ENCODE data around the gene MSH5.
A peak's percentile ranks its signal among the peaks of the same experiment; 100 is the strongest.

Gene MSH5

DNA sequence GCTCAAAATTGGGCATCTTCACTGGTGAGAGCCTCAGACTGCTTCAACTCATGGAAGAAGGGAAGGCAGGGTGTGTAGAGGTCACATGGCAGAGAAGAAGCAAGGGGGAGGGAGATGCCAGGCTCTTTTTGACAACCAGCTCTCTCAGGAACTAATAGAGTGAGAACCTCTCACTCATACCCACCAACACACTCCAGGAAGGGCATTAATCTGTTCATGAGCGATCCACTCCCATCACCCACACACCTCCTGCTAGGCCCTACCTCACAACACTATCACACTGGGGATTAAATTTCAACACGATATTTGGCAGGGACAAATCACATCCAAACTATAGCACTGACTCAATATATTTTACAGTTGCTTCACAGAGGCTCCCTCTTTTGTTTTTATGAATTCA is 2.0 kb downstream of the MSH5 start:
- no peak for TF ChIP-seq CTCF (IDR thresholded peaks at IDR 0.05; ENCODE audit: low read depth, low read length)
- H3K4me3 ChIP-seq (ENCODE audit: low read depth, low read length), result no peak overlapping the region
- DNase-seq (ENCODE audit: low read depth, low spot score), result no peak
- in situ Hi-C loops (cut with HindIII; ENCODE audit: low sequenced_read_pairs), result no loop called here

GRCh38 chr6:31742894-31743293 is 3.1 kb downstream of the MSH5 start:
- H3K4me3 ChIP-seq (ENCODE audit: low read depth, low read length), result no peak overlapping the region
- no peak for DNase-seq (ENCODE audit: low read depth, low spot score)
- TF ChIP-seq CTCF (IDR thresholded peaks at IDR 0.05; ENCODE audit: low read depth, low read length), result no peak
- in situ Hi-C loops (cut with HindIII; ENCODE audit: low sequenced_read_pairs), result no loop called here

DNA sequence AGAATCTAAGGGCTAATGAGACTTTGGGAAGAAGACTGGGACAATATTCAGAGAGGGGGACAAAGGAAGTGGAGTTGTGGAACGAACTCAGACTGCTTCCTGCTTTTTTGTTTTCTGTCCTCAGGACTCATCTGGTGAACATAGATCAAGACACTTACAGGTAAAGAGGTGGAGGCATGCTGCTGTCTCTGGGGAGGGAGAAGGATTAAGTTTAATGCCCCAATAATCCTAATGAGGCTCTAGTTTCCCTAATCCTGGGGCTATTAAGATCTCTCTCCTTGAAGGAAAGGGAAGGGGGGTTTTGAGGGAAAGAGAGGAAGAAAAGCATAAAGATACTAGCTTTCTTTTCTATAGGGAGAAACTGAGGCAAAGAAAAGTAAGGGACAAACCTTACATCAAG is 4.6 kb downstream of the MSH5 start:
- H3K4me3 ChIP-seq (ENCODE audit: low read depth, low read length), result no peak overlapping the region
- TF ChIP-seq CTCF (IDR thresholded peaks at IDR 0.05; ENCODE audit: low read depth, low read length), result no peak
- no peak for DNase-seq (ENCODE audit: low read depth, low spot score)
- in situ Hi-C loops (cut with HindIII; ENCODE audit: low sequenced_read_pairs), result no loop called here

DNA sequence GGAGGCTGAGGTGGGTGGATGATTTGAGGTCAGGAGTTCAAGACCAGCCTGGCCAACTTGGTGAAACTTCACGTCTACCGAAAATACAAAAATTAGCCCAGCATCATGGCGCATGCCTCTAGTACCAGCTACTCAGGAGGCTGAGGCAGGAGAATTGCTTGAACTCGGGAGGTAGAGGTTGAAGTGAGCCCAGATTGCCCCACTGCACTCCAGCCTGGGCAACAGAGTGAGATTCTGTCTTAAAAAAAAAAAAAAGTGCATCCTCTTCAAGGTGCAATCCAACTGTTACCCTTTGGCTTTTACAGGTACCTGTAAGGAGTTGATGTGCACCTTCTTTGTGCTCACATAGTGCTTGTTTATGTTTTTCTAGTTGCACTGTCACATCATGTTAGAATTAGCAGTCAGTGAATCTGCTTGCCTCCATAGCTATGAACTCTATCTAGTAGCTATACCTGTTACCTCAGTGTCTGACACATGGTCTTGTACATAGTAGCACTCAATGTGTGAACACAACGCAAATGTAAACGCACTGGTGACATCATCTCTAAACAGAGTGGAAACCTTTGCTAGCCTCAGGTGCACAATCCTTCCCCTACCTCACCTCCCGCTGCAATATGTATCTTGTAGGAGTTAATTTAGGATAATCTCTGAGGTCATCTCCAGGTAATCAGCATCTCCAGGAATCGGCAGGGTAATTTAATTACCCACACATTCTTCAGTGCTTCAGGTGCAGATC is 9.7 kb downstream of the MSH5 start:
- in situ Hi-C loops (cut with HindIII; ENCODE audit: low sequenced_read_pairs), result no loop called here
- no peak overlapping the region for H3K4me3 ChIP-seq (ENCODE audit: low read depth, low read length)
- DNase-seq (ENCODE audit: low read depth, low spot score), result no peak
- no peak for TF ChIP-seq CTCF (IDR thresholded peaks at IDR 0.05; ENCODE audit: low read depth, low read length)

DNA sequence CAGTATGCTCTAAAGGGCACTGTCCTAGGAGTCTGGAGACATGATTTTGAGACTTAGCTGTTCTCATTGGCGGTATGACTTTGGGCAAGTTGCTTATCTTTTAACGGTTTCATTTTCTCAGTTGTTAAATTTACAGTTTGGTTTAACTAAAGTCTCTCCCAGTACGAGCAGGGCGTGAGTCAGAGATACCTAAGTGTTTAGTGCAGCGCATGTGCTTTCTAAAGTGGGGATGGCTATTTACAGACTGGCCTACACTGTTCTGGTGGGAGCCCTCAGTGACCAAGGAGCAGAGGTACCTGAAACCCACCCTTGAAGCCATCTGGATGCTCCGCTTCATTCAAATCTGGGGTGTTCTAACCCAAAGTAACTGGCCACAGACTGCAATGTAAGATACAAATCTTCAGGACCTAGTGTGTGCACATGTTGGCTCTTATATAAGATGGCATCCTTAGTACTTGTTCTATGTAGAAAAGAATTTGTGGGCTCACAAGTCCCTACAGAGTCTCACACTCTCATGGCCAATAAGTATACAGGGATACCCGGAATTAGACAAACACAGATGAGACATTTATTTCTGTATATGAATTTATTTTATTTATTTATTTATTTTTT is 10.7 kb downstream of the MSH5 start:
- in situ Hi-C loops (cut with HindIII; ENCODE audit: low sequenced_read_pairs), result no loop called here
- H3K4me3 ChIP-seq (ENCODE audit: low read depth, low read length), result no peak overlapping the region
- DNase-seq (ENCODE audit: low read depth, low spot score), result peak; percentile 45
- no peak for TF ChIP-seq CTCF (IDR thresholded peaks at IDR 0.05; ENCODE audit: low read depth, low read length)

- H3K4me3 ChIP-seq (ENCODE audit: low read depth, low read length), result no peak overlapping the region
- in situ Hi-C loops (cut with HindIII; ENCODE audit: low sequenced_read_pairs), result no loop called here
- no peak for TF ChIP-seq CTCF (IDR thresholded peaks at IDR 0.05; ENCODE audit: low read depth, low read length)
- peak; percentile 79 for DNase-seq (ENCODE audit: low read depth, low spot score)
These were observed 13.0 kb downstream of the MSH5 start for GRCh38 chr6:31752739-31753319.

All from astrocyte of the spinal cord (primary cell).